ENCODE measurements around the gene PITRM1. TPM values are rescaled to one million over a fixed set of nuclear protein-coding genes. Genes with fewer than 3 reads are reported as not detected.
"Not testable (repeated sequence)": the region's sequence is repeated elsewhere in the genome, so short reads cannot be mapped to it uniquely, and the experiment has no call there.

PITRM1 gene
- total RNA-seq, 1 donor from 2014 or later, result 65.8 TPM

- no peak for DNase-seq
- no peak for TF ChIP-seq CTCF (IDR thresholded peaks at IDR 0.05; ENCODE audit: partially characterized antibody, unreplicated experiment)
- no peaks in the 10 kb centered on the region for H3K27me3 Mint-ChIP-seq (ENCODE audit: unreplicated experiment)
- H3K4me3 Mint-ChIP-seq (ENCODE audit: unreplicated experiment), result no peak overlapping the region
- H3K36me3 Mint-ChIP-seq (ENCODE audit: unreplicated experiment), result no peaks in the 10 kb centered on the region
- peaks cover 1% of the 10 kb centered on the region for H3K9me3 Mint-ChIP-seq (ENCODE audit: unreplicated experiment)
- no peaks in the 10 kb centered on the region for H3K4me1 Mint-ChIP-seq (ENCODE audit: low read depth, unreplicated experiment)
- no peak overlapping the region for H3K27ac Mint-ChIP-seq (ENCODE audit: unreplicated experiment)
Observed at GRCh38 chr10:3108575-3109105, 63.9 kb downstream of the PITRM1 start.

- DNase-seq, result no peak
- Mint-ChIP-seq H3K9me3 (ENCODE audit: unreplicated experiment) (peaks cover 1% of the 10 kb centered on the region), H3K27me3 (ENCODE audit: unreplicated experiment) (no peaks in the 10 kb centered on the region), H3K4me1 (ENCODE audit: low read depth, unreplicated experiment) (no peaks in the 10 kb centered on the region), H3K4me3 (ENCODE audit: unreplicated experiment) (no peak overlapping the region), H3K36me3 (ENCODE audit: unreplicated experiment) (peaks cover under 1% of the 10 kb centered on the region), H3K27ac (ENCODE audit: unreplicated experiment) (no peak overlapping the region)
- TF ChIP-seq CTCF (IDR thresholded peaks at IDR 0.05; ENCODE audit: partially characterized antibody, unreplicated experiment), result no peak
Observed at GRCh38 chr10:3108033-3108432, 64.5 kb downstream of the PITRM1 start.

DNA sequence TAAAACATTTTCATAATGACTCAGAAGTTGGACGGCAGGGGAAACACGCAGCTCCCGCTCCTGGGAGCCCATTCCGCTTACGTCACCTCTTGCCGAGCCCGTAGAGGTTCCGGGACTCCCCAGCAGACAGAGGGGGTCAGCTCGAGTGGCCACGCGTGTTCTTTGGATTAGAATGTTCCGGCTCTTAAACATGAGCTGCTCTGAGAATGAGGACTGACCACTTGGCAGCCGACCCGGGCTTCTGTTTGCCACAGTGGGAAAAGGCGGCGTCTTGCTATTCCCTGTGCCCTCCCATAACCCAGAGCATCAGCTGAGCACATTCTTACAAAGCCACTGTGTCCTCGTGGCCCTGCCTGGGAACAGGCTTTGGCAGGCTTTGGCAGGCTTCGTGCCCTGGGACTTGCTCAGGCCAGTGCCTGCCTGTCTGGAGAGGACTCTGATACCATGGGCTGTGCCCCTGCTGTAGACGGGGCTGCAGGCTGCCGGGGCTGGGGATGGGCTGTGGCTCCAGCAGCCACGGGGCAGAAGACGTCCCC, 65.1 kb downstream of the PITRM1 start:
- Mint-ChIP-seq H3K9me3 (ENCODE audit: unreplicated experiment) (peaks cover 1% of the 10 kb centered on the region), H3K27me3 (ENCODE audit: unreplicated experiment) (no peaks in the 10 kb centered on the region), H3K27ac (ENCODE audit: unreplicated experiment) (no peak overlapping the region), H3K36me3 (ENCODE audit: unreplicated experiment) (peaks cover 3% of the 10 kb centered on the region), H3K4me1 (ENCODE audit: low read depth, unreplicated experiment) (no peaks in the 10 kb centered on the region), H3K4me3 (ENCODE audit: unreplicated experiment) (no peak overlapping the region)
- DNase-seq, result no peak
- TF ChIP-seq CTCF (IDR thresholded peaks at IDR 0.05; ENCODE audit: partially characterized antibody, unreplicated experiment), result no peak

- H3K27ac Mint-ChIP-seq (ENCODE audit: unreplicated experiment), result no peak overlapping the region
- H3K27me3 Mint-ChIP-seq (ENCODE audit: unreplicated experiment), result no peaks in the 10 kb centered on the region
- H3K36me3 Mint-ChIP-seq (ENCODE audit: unreplicated experiment), result peaks cover 3% of the 10 kb centered on the region
- no peak overlapping the region for H3K4me3 Mint-ChIP-seq (ENCODE audit: unreplicated experiment)
- peaks cover 1% of the 10 kb centered on the region for H3K9me3 Mint-ChIP-seq (ENCODE audit: unreplicated experiment)
- no peaks in the 10 kb centered on the region for H3K4me1 Mint-ChIP-seq (ENCODE audit: low read depth, unreplicated experiment)
- no peak for TF ChIP-seq CTCF (IDR thresholded peaks at IDR 0.05; ENCODE audit: partially characterized antibody, unreplicated experiment)
- DNase-seq, result no peak
Observed at GRCh38 chr10:3106928-3107425, 65.6 kb downstream of the PITRM1 start.

GRCh38 chr10:3106328-3106727, 66.3 kb downstream of the PITRM1 start:
- not testable (repeated sequence) for H3K36me3 Mint-ChIP-seq (ENCODE audit: unreplicated experiment); H3K27ac Mint-ChIP-seq (ENCODE audit: unreplicated experiment); H3K9me3 Mint-ChIP-seq (ENCODE audit: unreplicated experiment); H3K4me3 Mint-ChIP-seq (ENCODE audit: unreplicated experiment); DNase-seq; H3K27me3 Mint-ChIP-seq (ENCODE audit: unreplicated experiment); H3K4me1 Mint-ChIP-seq (ENCODE audit: low read depth, unreplicated experiment)

Measured in glutamatergic neuron (in vitro differentiated cells).